Cardiac fibroblast (primary cell): ENCODE results near the gene CNTNAP5.

Experiments
- DNase-seq, 2 donors: peaks; one replicate each; pipeline versions ENCODE4 v3.0.0 to v3.0.0-alpha.2; 2010; ENCODE audit warnings: low read depth in 2 of 2
- H3K4me3 ChIP-seq, 2 donors: replicated peaks in 1 of 2; 1 replicate in 1 of 2; 2 replicates in 1 of 2; pipeline ENCODE4 v1.5.1; 2011; ENCODE audit warnings: low read depth in 2 of 2, low read length in 2 of 2, mild to moderate bottlenecking in 2 of 2, moderate library complexity in 1 of 2
- CTCF ChIP-seq: IDR thresholded peaks from one replicate; pipeline ENCODE4 v1.5.1; 2011; ENCODE audit warnings: low read depth, mild to moderate bottlenecking, low read length, inconsistent platforms

CNTNAP5 gene

GRCh38 chr2:124610866-124611265 lies 585.8 kb downstream of the CNTNAP5 start:
- no peak for TF ChIP-seq CTCF
- no peak overlapping the region for H3K4me3 ChIP-seq
- no peak for DNase-seq

DNA sequence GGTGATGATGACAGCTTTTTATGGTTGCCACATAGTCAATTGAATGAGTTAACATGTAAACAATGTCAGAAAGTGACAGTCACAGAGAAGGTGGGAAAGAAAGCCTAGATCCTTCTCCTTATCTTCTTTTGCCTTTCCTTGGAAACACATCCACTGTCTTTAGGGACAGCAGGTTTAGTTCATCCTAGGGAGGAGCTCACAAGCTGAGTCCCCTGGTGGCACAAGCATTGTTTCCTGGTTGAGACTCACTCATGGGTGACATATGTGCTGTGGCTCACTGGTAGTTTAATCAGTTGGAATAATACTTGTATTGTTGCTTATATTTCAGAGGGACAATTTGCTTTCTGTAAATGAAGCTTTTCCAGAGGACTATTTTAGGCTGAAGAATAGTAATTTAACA lies 598.5 kb downstream of the CNTNAP5 start:
- no peak for TF ChIP-seq CTCF
- no peak overlapping the region for H3K4me3 ChIP-seq
- DNase-seq: no peak

DNA sequence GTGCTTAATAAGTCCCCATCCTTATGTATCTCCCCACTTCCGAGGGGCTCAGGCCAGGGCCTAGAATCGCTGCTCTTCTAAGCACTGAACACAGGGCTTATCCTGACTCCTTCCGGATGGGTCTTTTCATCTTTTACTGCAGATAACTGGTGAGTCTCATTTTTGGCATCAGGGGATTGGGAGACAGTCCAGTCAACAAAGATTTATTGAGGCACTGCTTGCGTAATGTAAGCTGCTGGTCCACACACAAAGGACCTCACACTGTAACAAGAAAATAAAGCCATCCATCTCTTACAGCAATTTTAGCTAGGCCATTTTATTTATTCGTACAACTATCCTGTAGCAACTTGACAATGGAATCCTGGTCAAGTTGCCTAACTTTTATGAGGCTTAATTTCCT lies 600.5 kb downstream of the CNTNAP5 start:
- no peak for DNase-seq
- no peak overlapping the region for H3K4me3 ChIP-seq
- no peak for TF ChIP-seq CTCF

DNA sequence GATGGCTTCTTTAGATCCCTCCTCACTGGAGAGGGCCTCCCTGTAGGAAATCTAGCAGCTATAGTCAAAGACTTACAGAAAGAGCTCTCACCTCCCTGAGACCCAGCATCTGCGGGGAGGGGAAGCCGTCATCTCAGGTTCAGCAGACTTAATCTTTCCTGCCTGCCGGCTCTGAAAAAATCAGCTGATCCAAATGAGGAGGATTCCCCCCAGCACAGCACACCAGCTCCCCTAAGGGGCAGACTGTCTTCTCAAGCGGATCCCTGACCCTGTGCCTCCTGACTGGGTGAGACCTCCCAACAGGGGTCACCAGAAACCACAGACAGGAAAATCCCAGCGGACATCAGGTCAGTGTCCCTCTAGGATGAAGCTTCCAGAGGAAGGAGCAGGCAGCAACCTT lies 601.9 kb downstream of the CNTNAP5 start:
- TF ChIP-seq CTCF: no peak
- H3K4me3 ChIP-seq: no peak overlapping the region
- DNase-seq: no peak

DNA sequence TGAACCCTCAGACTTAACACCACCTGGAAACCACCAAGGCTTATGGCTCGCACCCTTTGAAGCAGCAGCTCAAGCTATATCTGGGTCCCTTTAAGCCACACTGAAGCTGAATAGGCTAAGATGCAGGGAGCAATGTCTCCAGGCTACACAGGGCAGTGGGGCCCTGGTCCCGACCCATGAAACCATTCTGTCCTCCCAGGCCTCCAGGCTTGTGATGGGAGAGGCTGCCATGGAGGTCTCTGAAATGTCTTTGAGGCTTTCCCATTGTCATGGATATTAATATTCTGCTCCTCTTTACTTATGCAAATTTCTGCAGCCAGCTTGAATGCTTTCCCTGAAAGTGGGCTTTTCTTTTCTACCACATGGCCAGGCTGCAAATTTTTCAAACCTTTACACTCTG lies 608.7 kb downstream of the CNTNAP5 start:
- no peak overlapping the region for H3K4me3 ChIP-seq
- TF ChIP-seq CTCF: no peak
- no peak for DNase-seq

- DNase-seq: no peak
- H3K4me3 ChIP-seq: no peak overlapping the region
- TF ChIP-seq CTCF: no peak
These were observed 614.4 kb downstream of the CNTNAP5 start for GRCh38 chr2:124639524-124639923.

GRCh38 chr2:124640221-124640750 lies 615.2 kb downstream of the CNTNAP5 start:
- H3K4me3 ChIP-seq: no peak overlapping the region
- no peak for TF ChIP-seq CTCF
- DNase-seq: no peak
